Measurements from ENCODE around the gene RHOBTB3. TPM values are rescaled to one million over a fixed set of nuclear protein-coding genes. Genes with fewer than 3 reads are reported as not detected.
A peak's percentile ranks its signal among the peaks of the same experiment; 100 is the strongest.
"Not testable (repeated sequence)": the region's sequence is repeated elsewhere in the genome, so short reads cannot be mapped to it uniquely, and the experiment has no call there.

RHOBTB3 gene
- total RNA-seq, 1 experiment from 2014 or later = 95.2 TPM

- POLR2A ChIA-PET; in situ Hi-C loops (cut with HindIII; ENCODE audit: low pct_unique_long_range_greater_than_20kb, low sequenced_read_pairs); BruUV-seq (replicated peaks); H3K4me1 ChIP-seq (ENCODE audit: control insufficient read depth, insufficient read depth, low read length); DNase-seq (ENCODE audit: low read depth, low spot score); H3K36me3 ChIP-seq (ENCODE audit: control insufficient read depth, insufficient read depth, low read length); H3K4me3 ChIP-seq (ENCODE audit: low read depth in 2 of 2, low read length in 2 of 2); H3K27ac ChIP-seq (ENCODE audit: low read length); intact Hi-C loops (cut with micrococcal nuclease; ENCODE audit: unreplicated experiment); H3K27me3 ChIP-seq (ENCODE audit: control insufficient read depth, insufficient read depth, low read length); ATAC-seq; CTCF ChIA-PET; H3K9me3 ChIP-seq (ENCODE audit: control insufficient read depth, insufficient read depth, low read depth, low read length): not testable (repeated sequence)
Observed at GRCh38 chr5:95811461-95812073, 80.4 kb downstream of the RHOBTB3 start.

- H3K36me3 ChIP-seq (ENCODE audit: control insufficient read depth, insufficient read depth, low read length) = no peaks in the 10 kb centered on the region
- ChIA-PET POLR2A (no interaction called here), CTCF (no interaction called here)
- DNase-seq (ENCODE audit: low read depth, low spot score) = no peak
- TF ChIP-seq TCF7L2 (IDR thresholded peaks at IDR 0.05; ENCODE audit: low read depth, low read length) = peak; percentile 49; the same call in 1 of the 2 replicates
- TF ChIP-seq REST (IDR thresholded peaks at IDR 0.05; ENCODE audit: insufficient read depth in 1 of 2, low read depth in 2 of 2, low read length in 1 of 2) = no peak
- no peak overlapping the region for H3K27ac ChIP-seq (ENCODE audit: low read length)
- H3K9me3 ChIP-seq (ENCODE audit: control insufficient read depth, insufficient read depth, low read depth, low read length) = no peaks in the 10 kb centered on the region
- H3K4me1 ChIP-seq (ENCODE audit: control insufficient read depth, insufficient read depth, low read length) = no peaks in the 10 kb centered on the region
- in situ Hi-C loops (cut with HindIII; ENCODE audit: low pct_unique_long_range_greater_than_20kb, low sequenced_read_pairs) (no loop called here), intact Hi-C loops (cut with micrococcal nuclease; ENCODE audit: unreplicated experiment) (no loop called here)
- no peak overlapping the region for H3K4me3 ChIP-seq (ENCODE audit: low read depth in 2 of 2, low read length in 2 of 2)
- no peak for ATAC-seq
- BruUV-seq (replicated peaks) = no TSS peak
- no peaks in the 10 kb centered on the region for H3K27me3 ChIP-seq (ENCODE audit: control insufficient read depth, insufficient read depth, low read length)
Observed at GRCh38 chr5:95812074-95812471, 80.9 kb downstream of the RHOBTB3 start.

GRCh38 chr5:95813035-95813434 lies 81.9 kb downstream of the RHOBTB3 start:
- CTCF ChIA-PET; H3K9me3 ChIP-seq (ENCODE audit: control insufficient read depth, insufficient read depth, low read depth, low read length); intact Hi-C loops (cut with micrococcal nuclease; ENCODE audit: unreplicated experiment); H3K4me1 ChIP-seq (ENCODE audit: control insufficient read depth, insufficient read depth, low read length); ATAC-seq; H3K4me3 ChIP-seq (ENCODE audit: low read depth in 2 of 2, low read length in 2 of 2); BruUV-seq (replicated peaks); POLR2A ChIA-PET; H3K27me3 ChIP-seq (ENCODE audit: control insufficient read depth, insufficient read depth, low read length); DNase-seq (ENCODE audit: low read depth, low spot score); H3K36me3 ChIP-seq (ENCODE audit: control insufficient read depth, insufficient read depth, low read length); H3K27ac ChIP-seq (ENCODE audit: low read length); in situ Hi-C loops (cut with HindIII; ENCODE audit: low pct_unique_long_range_greater_than_20kb, low sequenced_read_pairs): not testable (repeated sequence)

DNA sequence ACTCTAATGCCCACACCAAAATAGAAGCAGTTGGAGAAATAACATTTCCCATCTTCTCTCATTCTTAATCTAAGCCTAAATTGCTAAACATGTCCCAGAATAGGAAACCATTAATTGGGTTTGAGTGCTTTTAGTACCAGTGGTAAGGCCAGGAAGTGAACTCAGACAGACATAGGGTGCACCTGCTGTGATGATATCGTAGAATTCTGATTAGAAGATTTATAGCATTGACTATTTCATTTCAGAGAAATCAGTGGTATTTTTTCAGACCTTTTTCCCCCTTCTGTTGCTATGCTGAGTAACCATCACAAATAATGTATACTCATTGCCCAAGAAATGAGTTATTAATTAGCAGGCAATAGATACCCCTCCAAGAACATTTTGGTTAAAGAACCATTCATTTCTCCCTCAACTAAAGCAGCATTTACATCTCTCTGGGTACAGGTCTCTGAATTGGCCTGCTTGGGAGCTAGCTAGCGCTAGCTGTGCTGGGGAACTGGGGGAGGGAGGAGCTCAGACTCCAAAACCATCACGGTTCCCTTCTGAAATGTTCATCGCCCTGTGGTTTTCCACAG lies 84.1 kb downstream of the RHOBTB3 start:
- Histone ChIP-seq H3K27me3 (ENCODE audit: control insufficient read depth, insufficient read depth, low read length) (no peaks in the 10 kb centered on the region), H3K27ac (ENCODE audit: low read length) (no peak overlapping the region), H3K4me1 (ENCODE audit: control insufficient read depth, insufficient read depth, low read length) (no peaks in the 10 kb centered on the region), H3K4me3 (ENCODE audit: low read depth in 2 of 2, low read length in 2 of 2) (no peak overlapping the region), H3K36me3 (ENCODE audit: control insufficient read depth, insufficient read depth, low read length) (no peaks in the 10 kb centered on the region), H3K9me3 (ENCODE audit: control insufficient read depth, insufficient read depth, low read depth, low read length) (no peaks in the 10 kb centered on the region)
- in situ Hi-C loops (cut with HindIII; ENCODE audit: low pct_unique_long_range_greater_than_20kb, low sequenced_read_pairs) (no loop called here), intact Hi-C loops (cut with micrococcal nuclease; ENCODE audit: unreplicated experiment) (no loop called here)
- no TSS peak for BruUV-seq (replicated peaks)
- TF ChIP-seq REST (IDR thresholded peaks at IDR 0.05; ENCODE audit: insufficient read depth in 1 of 2, low read depth in 2 of 2, low read length in 1 of 2) (no peak), SIN3A (IDR thresholded peaks at IDR 0.05; ENCODE audit: borderline replicate concordance, insufficient read depth, low read depth, low read length) (no peak)
- no peak for ATAC-seq
- no peak for DNase-seq (ENCODE audit: low read depth, low spot score)
- ChIA-PET POLR2A (no interaction called here), CTCF (no interaction called here)

Measured in Panc1 (cell line).